Measurements from ENCODE around the gene ADRA2A. TPM values are rescaled to one million over a fixed set of nuclear protein-coding genes. Genes with fewer than 3 reads are reported as not detected.

The ADRA2A gene
- total RNA-seq, 4 donors from 2014 or later: 2.3 to 5.6 (median 4.5) TPM

DNA sequence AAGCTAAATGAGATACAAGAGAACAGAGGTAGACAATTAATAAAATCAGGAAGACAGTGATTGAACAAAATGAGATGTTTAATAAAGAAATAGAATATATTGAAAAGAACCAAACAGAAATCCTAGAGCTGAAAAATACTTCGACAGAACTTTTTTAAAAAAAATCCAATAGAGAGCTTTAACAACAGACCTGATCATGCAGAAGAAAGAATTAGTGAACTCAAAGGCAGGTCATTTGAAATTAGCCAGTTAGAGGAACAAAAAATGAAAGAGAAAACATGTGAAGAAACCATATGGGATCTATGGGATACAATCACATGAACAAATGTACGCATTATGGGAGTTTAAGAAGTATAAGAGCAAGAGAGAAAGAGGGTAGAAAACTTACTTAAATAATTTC, 37.3 kb upstream of the ADRA2A start:
- H3K4me3 ChIP-seq: no peak overlapping the region
- 92% methylated on average over 2 of the region's 2 CpGs for WGBS
- no peaks in the 10 kb centered on the region for H3K36me3 ChIP-seq
- no peak overlapping the region for H3K27ac ChIP-seq
- no peaks in the 10 kb centered on the region for H3K27me3 ChIP-seq
- DNase-seq (ENCODE audit: low spot score in 2 of 2): no peak
- TF ChIP-seq POLR2AphosphoS5 (IDR thresholded peaks at IDR 0.05): no peak
- TF ChIP-seq EP300 (IDR thresholded peaks at IDR 0.05): no peak
- no peak for TF ChIP-seq CTCF (IDR thresholded peaks at IDR 0.05)
- H3K9me3 ChIP-seq: peaks cover 3% of the 10 kb centered on the region
- H3K4me1 ChIP-seq: no peaks in the 10 kb centered on the region

GRCh38 chr10:111057006-111057405, 19.8 kb upstream of the ADRA2A start:
- TF ChIP-seq POLR2A (IDR thresholded peaks at IDR 0.05): no peak
- TF ChIP-seq POLR2AphosphoS5 (IDR thresholded peaks at IDR 0.05): no peak
- no peak for TF ChIP-seq CTCF (IDR thresholded peaks at IDR 0.05)
- no peak for TF ChIP-seq EP300 (IDR thresholded peaks at IDR 0.05)
- no peak overlapping the region for H3K27ac ChIP-seq
- no peaks in the 10 kb centered on the region for H3K36me3 ChIP-seq
- DNase-seq (ENCODE audit: low spot score in 2 of 2): no peak
- H3K9me3 ChIP-seq: peaks cover 10% of the 10 kb centered on the region
- no peaks in the 10 kb centered on the region for H3K4me1 ChIP-seq
- no peak overlapping the region for H3K4me3 ChIP-seq
- no peaks in the 10 kb centered on the region for H3K27me3 ChIP-seq
- 46% methylated on average over 1 of the region's 1 CpG for WGBS

DNA sequence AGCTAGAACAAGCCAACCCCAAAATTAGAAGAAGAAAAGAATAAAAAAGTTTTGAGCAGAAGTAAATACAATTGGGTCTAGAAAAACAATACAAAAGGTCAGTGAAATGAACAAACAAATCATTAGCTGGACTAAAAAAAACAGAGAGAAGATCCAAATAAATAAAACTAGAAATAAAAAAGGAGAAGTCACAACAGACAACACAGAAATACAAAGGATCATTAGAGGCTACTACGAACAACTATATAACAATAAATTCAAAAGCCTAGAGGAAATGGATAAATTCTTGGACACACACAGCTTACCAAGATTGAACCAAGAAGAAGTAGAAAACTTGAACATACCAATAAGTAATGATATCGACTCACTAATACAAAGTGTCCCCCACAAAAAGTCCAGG, 13.4 kb upstream of the ADRA2A start:
- Histone ChIP-seq H3K27me3 (no peaks in the 10 kb centered on the region), H3K4me3 (no peak overlapping the region), H3K27ac (no peak overlapping the region), H3K36me3 (no peaks in the 10 kb centered on the region), H3K9me3 (no peaks in the 10 kb centered on the region), H3K4me1 (no peaks in the 10 kb centered on the region)
- no peak for DNase-seq (ENCODE audit: low spot score in 2 of 2)
- TF ChIP-seq POLR2A (IDR thresholded peaks at IDR 0.05): no peak
- TF ChIP-seq POLR2AphosphoS5 (IDR thresholded peaks at IDR 0.05): no peak
- no peak for TF ChIP-seq CTCF (IDR thresholded peaks at IDR 0.05)
- TF ChIP-seq EP300 (IDR thresholded peaks at IDR 0.05): no peak
- 91% methylated on average over 2 of the region's 2 CpGs for WGBS

GRCh38 chr10:111072232-111072631, 4.6 kb upstream of the ADRA2A start:
- H3K27ac ChIP-seq: no peak overlapping the region
- peaks cover 17% of the 10 kb centered on the region for H3K4me1 ChIP-seq
- no peak for DNase-seq (ENCODE audit: low spot score in 2 of 2)
- TF ChIP-seq POLR2AphosphoS5 (IDR thresholded peaks at IDR 0.05) (no peak), POLR2A (IDR thresholded peaks at IDR 0.05) (no peak), EP300 (IDR thresholded peaks at IDR 0.05) (no peak), CTCF (IDR thresholded peaks at IDR 0.05) (no peak)
- no peaks in the 10 kb centered on the region for H3K36me3 ChIP-seq
- H3K4me3 ChIP-seq: no peak overlapping the region
- no peaks in the 10 kb centered on the region for H3K9me3 ChIP-seq
- H3K27me3 ChIP-seq: peaks cover 57% of the 10 kb centered on the region
- WGBS: 32% methylated on average over 3 of the region's 3 CpGs

- Histone ChIP-seq H3K27ac (no peak overlapping the region), H3K9me3 (no peaks in the 10 kb centered on the region), H3K4me1 (peaks cover 32% of the 10 kb centered on the region), H3K36me3 (no peaks in the 10 kb centered on the region), H3K27me3 (peaks cover 81% of the 10 kb centered on the region), H3K4me3 (peak overlapping the region; percentile 56)
- WGBS: 26% methylated on average over 17 of the region's 18 CpGs
- no peak for DNase-seq (ENCODE audit: low spot score in 2 of 2)
- TF ChIP-seq CTCF (IDR thresholded peaks at IDR 0.05) (no peak), POLR2AphosphoS5 (IDR thresholded peaks at IDR 0.05) (no peak), POLR2A (IDR thresholded peaks at IDR 0.05) (no peak), EP300 (IDR thresholded peaks at IDR 0.05) (no peak)
Measured at GRCh38 chr10:111075577-111076185, 1.1 kb upstream of the ADRA2A start.
